Endothelial cell of umbilical vein (primary cell): ENCODE measurements around the gene MCOLN2. TPM values are rescaled to one million over a fixed set of nuclear protein-coding genes. Genes with fewer than 3 reads are reported as not detected.
A peak's percentile ranks its signal among the peaks of the same experiment; 100 is the strongest.

ENCODE experiments used
- BruUV-seq: library from RNA; stranded (reverse); fragments of 400-500 nt; replicated peaks from 2 replicates; lab custom pipeline; 2021; lab: Mats Ljungman, UMichigan
- CTCF ChIA-PET: fragments of 300-600, 350-600 bp; sonication (Branson Sonifier 250); formaldehyde crosslinking; loops from one replicate; lab custom pipeline; 2021; ENCODE audit warnings: antibody characterized with exemption, inconsistent platforms; lab: Charles Lee
- POLR2A ChIA-PET: fragments of 300-600, 350-600 bp; sonication (Branson Sonifier 250); formaldehyde crosslinking; loops from one replicate; lab custom pipeline; 2021; ENCODE audit warnings: antibody characterized with exemption, inconsistent platforms; lab: Charles Lee
- DNase-seq: peaks from one replicate; pipeline ENCODE4 v3.0.0-alpha.2; 2011; ENCODE audit warnings: low read depth, low spot score
- FAIRE-seq: peaks from 2 replicates; lab custom pipeline; 2011; peaks lifted over from hg19 to GRCh38; lab: Jason Lieb, UNC
- H2AFZ ChIP-seq: 2 replicates; pipeline ENCODE4 v1.6.0; 2012; ENCODE audit warnings: low read depth, low read length, control low read depth, inconsistent platforms
- H3K27ac ChIP-seq: 2 replicates; pipeline ENCODE4 v1.5.1; 2011; ENCODE audit warnings: low read depth, mild to moderate bottlenecking, control low read depth, low read length, moderate library complexity; ENCODE audit not compliant: insufficient read depth
- H3K27me3 ChIP-seq, 2 experiments: 2 replicates each; pipeline versions ENCODE4 v1.6.0 to v1.6.1; 2011; ENCODE audit warnings: low read length in 2 of 2, mixed read lengths in 1 of 2; ENCODE audit not compliant: control insufficient read depth in 2 of 2, insufficient read depth in 2 of 2
- H3K36me3 ChIP-seq, 2 experiments: 2 replicates in 1 of 2; 3 replicates in 1 of 2; pipeline ENCODE4 v1.5.1; 2011; ENCODE audit warnings: low read length in 2 of 2, mild to moderate bottlenecking in 1 of 2, moderate library complexity in 1 of 2; ENCODE audit not compliant: control insufficient read depth in 2 of 2, insufficient read depth in 2 of 2; ENCODE audit errors: extremely low read depth in 1 of 2
- H3K4me1 ChIP-seq: 3 replicates; pipeline ENCODE4 v1.5.1; 2011; ENCODE audit warnings: mild to moderate bottlenecking, low read length; ENCODE audit not compliant: control insufficient read depth, insufficient read depth; ENCODE audit errors: extremely low read depth
- H3K4me2 ChIP-seq: 2 replicates; pipeline ENCODE4 v1.6.1; 2011; ENCODE audit warnings: low read length, control low read depth, mixed read lengths; ENCODE audit not compliant: insufficient read depth
- H3K4me3 ChIP-seq, 3 experiments: fragments of 200-600 bp in 1 of 3; sonication (generic), shearing (Covaris generic) in 1 of 3; replicated peaks in 1 of 3; 2 replicates each; pipeline ENCODE4 v1.5.1; 2011 to 2016; ENCODE audit warnings: control low read depth in 3 of 3, low read length in 3 of 3, mild to moderate bottlenecking in 2 of 3, inconsistent platforms in 1 of 3, low read depth in 1 of 3, moderate library complexity in 1 of 3; ENCODE audit not compliant: insufficient read depth in 1 of 3
- H3K79me2 ChIP-seq: 2 replicates; pipeline ENCODE4 v1.6.0; 2012; ENCODE audit warnings: low read length, inconsistent platforms; ENCODE audit not compliant: control insufficient read depth, insufficient read depth
- H3K9ac ChIP-seq: replicated peaks from 2 replicates; pipeline ENCODE3; 2011; ENCODE audit warnings: low read length, control low read depth; ENCODE audit not compliant: insufficient read depth; ENCODE audit errors: extremely low read depth
- H3K9me1 ChIP-seq: replicated peaks from 3 replicates; pipeline ENCODE4 v1.6.0; 2011; ENCODE audit warnings: mild to moderate bottlenecking, low read length; ENCODE audit not compliant: control insufficient read depth, insufficient read depth; ENCODE audit errors: extremely low read depth
- H3K9me3 ChIP-seq: replicated peaks from 2 replicates; pipeline ENCODE4 v1.5.1; 2012; ENCODE audit warnings: low read length, inconsistent platforms; ENCODE audit not compliant: control insufficient read depth, insufficient read depth
- H4K20me1 ChIP-seq: replicated peaks from 2 replicates; pipeline ENCODE3; 2011; ENCODE audit warnings: mild to moderate bottlenecking, low read length; ENCODE audit not compliant: control insufficient read depth, insufficient read depth; ENCODE audit errors: extremely low read depth
- EZH2 ChIP-seq: IDR thresholded peaks from 2 replicates; pipeline ENCODE4 v1.6.1; 2012; ENCODE audit warnings: borderline replicate concordance, low read depth, mild to moderate bottlenecking, moderate library complexity, low read length, inconsistent platforms; ENCODE audit not compliant: severe bottlenecking
- FOS ChIP-seq: IDR thresholded peaks from 2 replicates; pipeline ENCODE4 v1.6.1; 2011; ENCODE audit warnings: mild to moderate bottlenecking, low read length, moderate library complexity, borderline replicate concordance; ENCODE audit not compliant: insufficient read depth
- GATA2 ChIP-seq: IDR thresholded peaks from 2 replicates; pipeline ENCODE4 v1.7.0; 2011; ENCODE audit warnings: low read depth, mild to moderate bottlenecking, moderate library complexity, mixed read lengths, low read length; ENCODE audit not compliant: insufficient read length, insufficient read depth
- JUN ChIP-seq: IDR thresholded peaks from 2 replicates; pipeline ENCODE4 v1.6.1; 2011; ENCODE audit warnings: borderline replicate concordance, low read depth; ENCODE audit not compliant: insufficient read length, insufficient read depth
- MYC ChIP-seq: IDR thresholded peaks from one replicate; pipeline ENCODE4 v1.6.1; 2011; ENCODE audit warnings: mild to moderate bottlenecking, low read depth, low read length
- POLR2A ChIP-seq: IDR thresholded peaks from 2 replicates; pipeline ENCODE4 v1.6.1; 2012; ENCODE audit warnings: low read depth, mild to moderate bottlenecking, control low read depth, low read length
- POLR2AphosphoS5 ChIP-seq: IDR thresholded peaks from 2 replicates; pipeline ENCODE4 v1.6.1; 2012; ENCODE audit warnings: low read depth, mild to moderate bottlenecking, control low read depth, low read length, moderate library complexity; ENCODE audit not compliant: insufficient read depth
- dilution Hi-C: fragments of 300-500 bp; cut with MboI; formaldehyde crosslinking; loops from one replicate; pipeline ENCODE4 v1.15.0; 2019; ENCODE audit warnings: low sequenced_read_pairs; ENCODE audit not compliant: extremely low pct_ligation_motif_present
- intact Hi-C: fragments of 100-400 bp; cut with micrococcal nuclease; formaldehyde crosslinking; loops from one replicate; pipeline ENCODE4 v1.10.0; 2022
- polyA plus RNA-seq, 4 experiments: library from polyadenylated mRNA; depleted of rRNA in 3 of 4; stranded (reverse) in 3 of 4; unstranded in 1 of 4; fragments of >200 nt; gene quantifications; 2 replicates each; pipeline versions ENCODE4 v1.2.1 to v1.2.3, GENCODE V29; 2011 to 2012; ENCODE audit warnings: missing spikeins in 1 of 4
- total RNA-seq: library from RNA; stranded (reverse); gene quantifications from 2 replicates; pipeline ENCODE4 v1.2.3, GENCODE V29; 2021
- TF ChIP-seq, protein P1 (sequence below), 2 donors: IDR thresholded peaks; 1 replicate in 1 of 2; 2 replicates in 1 of 2; pipeline ENCODE4 v1.5.1; 2011; ENCODE audit warnings: low read length in 2 of 2, mild to moderate bottlenecking in 2 of 2, moderate library complexity in 2 of 2, control low read depth in 1 of 2, inconsistent platforms in 1 of 2, low read depth in 1 of 2; ENCODE audit not compliant: insufficient read depth in 1 of 2; ENCODE audit errors: extremely low read depth in 1 of 2
- TF ChIP-seq, protein P2 (sequence below): IDR thresholded peaks from 2 replicates; pipeline ENCODE4 v1.6.1; 2011; ENCODE audit not compliant: insufficient read depth, insufficient read length

MCOLN2 gene
- total and polyA plus RNA-seq, 2 donors (not counting 3 experiments of a cell fraction or from before 2014, with no cell fraction given), result not detected

- POLR2A ChIA-PET, result no interaction called here
- FAIRE-seq (peak; percentile 47), DNase-seq (no peak)
- no TSS peak for BruUV-seq
- Histone ChIP-seq H2AFZ (no peak overlapping the region), H3K4me3 (no peak overlapping the region), H3K27me3 (peaks cover 52 to 77% of the 10 kb centered on the region in 2 experiments), H3K27ac (no peak overlapping the region), H3K9me1 (no peaks in the 10 kb centered on the region), H3K4me1 (peaks cover 6% of the 10 kb centered on the region), H3K9ac (no peak overlapping the region), H3K36me3 (no peaks in the 10 kb centered on the region), H3K4me2 (peak overlapping the region; percentile 47), H4K20me1 (no peaks in the 10 kb centered on the region), H3K79me2 (no peaks in the 10 kb centered on the region), H3K9me3 (no peaks in the 10 kb centered on the region)
- dilution Hi-C loops, result no loop called here
- intact Hi-C loops, result no loop called here
- CTCF ChIA-PET, result no interaction called here
- TF ChIP-seq POLR2AphosphoS5 (no peak), EZH2 (peak; percentile 99)
Observed at GRCh38 chr1:84997667-84998600, 1.0 kb upstream of the MCOLN2 start.

DNA sequence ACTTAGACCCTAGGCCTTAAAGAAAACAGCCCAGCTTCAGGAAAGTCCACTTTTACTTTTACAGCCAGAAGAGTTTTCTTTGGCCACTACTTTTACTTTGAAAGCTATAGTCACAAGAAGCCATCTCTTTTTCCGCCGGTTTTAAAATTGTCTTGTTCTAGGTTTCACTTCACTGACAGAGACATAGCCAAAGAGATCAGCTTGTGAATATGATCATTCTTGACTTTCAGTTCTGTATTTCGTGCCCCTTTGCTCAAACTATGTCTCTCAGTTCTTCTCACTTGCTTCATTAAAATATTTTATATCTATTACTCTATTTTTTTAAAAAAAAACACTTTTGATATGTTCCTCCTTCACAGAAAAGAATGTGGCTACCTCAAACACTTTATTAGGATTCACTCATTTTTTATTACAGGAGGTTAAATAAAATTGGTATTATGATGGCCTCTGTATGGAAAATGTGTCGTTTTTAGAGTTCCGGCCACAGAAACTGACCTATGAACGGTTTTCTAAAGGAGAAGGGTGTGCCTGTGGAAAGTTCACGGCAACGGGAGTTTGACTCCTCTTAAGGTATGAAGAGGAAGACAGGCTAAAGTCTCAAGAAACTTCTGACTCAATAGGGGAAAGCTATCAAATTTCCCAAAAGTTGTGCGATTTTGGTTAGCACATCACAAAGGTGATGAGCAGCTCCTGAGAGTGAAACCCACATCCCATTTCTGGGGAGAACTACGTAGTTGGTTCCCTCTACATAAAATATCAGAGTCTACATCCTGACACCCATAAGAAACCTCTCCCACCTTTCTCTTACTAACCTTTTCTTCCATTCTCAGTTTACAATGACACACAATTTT lies 1.2 kb downstream of the MCOLN2 start:
- Histone ChIP-seq H3K4me1 (peaks cover 6% of the 10 kb centered on the region), H3K27me3 (peaks cover 49 to 76% of the 10 kb centered on the region in 2 experiments), H3K9me3 (no peaks in the 10 kb centered on the region), H3K36me3 (no peaks in the 10 kb centered on the region), H3K4me2 (no peak overlapping the region), H3K9me1 (no peaks in the 10 kb centered on the region), H3K9ac (no peak overlapping the region), H3K4me3 (no peak overlapping the region), H4K20me1 (no peaks in the 10 kb centered on the region), H2AFZ (no peak overlapping the region), H3K79me2 (no peaks in the 10 kb centered on the region), H3K27ac (no peak overlapping the region)
- intact Hi-C loops (no loop called here), dilution Hi-C loops (no loop called here)
- no peak for DNase-seq
- BruUV-seq, result no TSS peak
- ChIA-PET CTCF (interaction anchor here (1.0 to 1.5 kb wide), 2 partner anchors 12 to 51 kb away, joined by 4 to 5 read pairs; no protein-coding TSS in a partner anchor), POLR2A (no interaction called here)
- FAIRE-seq, result no peak
- TF ChIP-seq EZH2 (no peak), POLR2AphosphoS5 (no peak), POLR2A (no peak), FOS (no peak), JUN (no peak), GATA2 (no peak), MYC (no peak)
- TF ChIP-seq, protein P1, sequence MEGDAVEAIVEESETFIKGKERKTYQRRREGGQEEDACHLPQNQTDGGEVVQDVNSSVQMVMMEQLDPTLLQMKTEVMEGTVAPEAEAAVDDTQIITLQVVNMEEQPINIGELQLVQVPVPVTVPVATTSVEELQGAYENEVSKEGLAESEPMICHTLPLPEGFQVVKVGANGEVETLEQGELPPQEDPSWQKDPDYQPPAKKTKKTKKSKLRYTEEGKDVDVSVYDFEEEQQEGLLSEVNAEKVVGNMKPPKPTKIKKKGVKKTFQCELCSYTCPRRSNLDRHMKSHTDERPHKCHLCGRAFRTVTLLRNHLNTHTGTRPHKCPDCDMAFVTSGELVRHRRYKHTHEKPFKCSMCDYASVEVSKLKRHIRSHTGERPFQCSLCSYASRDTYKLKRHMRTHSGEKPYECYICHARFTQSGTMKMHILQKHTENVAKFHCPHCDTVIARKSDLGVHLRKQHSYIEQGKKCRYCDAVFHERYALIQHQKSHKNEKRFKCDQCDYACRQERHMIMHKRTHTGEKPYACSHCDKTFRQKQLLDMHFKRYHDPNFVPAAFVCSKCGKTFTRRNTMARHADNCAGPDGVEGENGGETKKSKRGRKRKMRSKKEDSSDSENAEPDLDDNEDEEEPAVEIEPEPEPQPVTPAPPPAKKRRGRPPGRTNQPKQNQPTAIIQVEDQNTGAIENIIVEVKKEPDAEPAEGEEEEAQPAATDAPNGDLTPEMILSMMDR (IDR thresholded peaks at IDR 0.05; ENCODE audit: extremely low read depth in 1 of 2, insufficient read depth in 1 of 2, low read depth in 1 of 2, low read length in 2 of 2), result no peak
- TF ChIP-seq, protein P2, sequence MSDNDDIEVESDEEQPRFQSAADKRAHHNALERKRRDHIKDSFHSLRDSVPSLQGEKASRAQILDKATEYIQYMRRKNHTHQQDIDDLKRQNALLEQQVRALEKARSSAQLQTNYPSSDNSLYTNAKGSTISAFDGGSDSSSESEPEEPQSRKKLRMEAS, result no peak
